CD4-positive, alpha-beta memory T cell (primary cell): ENCODE results near the gene TALDO1. TPM values are rescaled to one million over a fixed set of nuclear protein-coding genes. Genes with fewer than 3 reads are reported as not detected.
A peak's percentile ranks its signal among the peaks of the same experiment; 100 is the strongest.

ENCODE experiments used
- CTCF ChIA-PET: fragments of 350-600 bp; sonication (Branson Sonifier 250); formaldehyde crosslinking; loops from one replicate; lab custom pipeline; 2021; ENCODE audit warnings: inconsistent platforms; ENCODE audit not compliant: partially characterized antibody; lab: Charles Lee
- POLR2A ChIA-PET: fragments of 350-600 bp; sonication (Branson Sonifier 250); formaldehyde crosslinking; loops from one replicate; lab custom pipeline; 2021; ENCODE audit not compliant: partially characterized antibody; lab: Charles Lee
- DNase-seq, 5 donors: peaks; one replicate each; pipeline versions ENCODE4 v3.0.0 to v3.0.0-alpha.2; 2020 to 2022; ENCODE audit warnings: mixed read lengths in 1 of 5
- H3K27ac ChIP-seq: one replicate; pipeline ENCODE4 v1.7.0; 2013; ENCODE audit warnings: low read depth, low read length
- H3K27me3 ChIP-seq: 2 replicates; pipeline ENCODE4 v1.7.0; 2013; ENCODE audit warnings: mild to moderate bottlenecking, low read length, moderate library complexity; ENCODE audit not compliant: insufficient read depth
- H3K36me3 ChIP-seq: 2 replicates; pipeline ENCODE4 v1.7.0; 2013; ENCODE audit warnings: mild to moderate bottlenecking, low read length, moderate library complexity; ENCODE audit not compliant: insufficient read depth
- H3K4me1 ChIP-seq: 2 replicates; pipeline ENCODE4 v1.7.0; 2013; ENCODE audit warnings: mild to moderate bottlenecking, low read length, moderate library complexity; ENCODE audit not compliant: insufficient read depth
- H3K4me3 ChIP-seq, 2 donors: one replicate each; pipeline ENCODE4 v1.7.0; 2013; ENCODE audit warnings: low read length in 2 of 2, mild to moderate bottlenecking in 1 of 2
- H3K9me3 ChIP-seq, 2 donors: one replicate each; pipeline ENCODE4 v1.7.0; 2013; ENCODE audit warnings: low read length in 2 of 2, control low read depth in 1 of 2; ENCODE audit not compliant: control insufficient read depth in 1 of 2
- H3K27ac Mint-ChIP-seq, 7 donors: one replicate each; pipeline ENCODE4 v1.8.0; 2020 to 2021; ENCODE audit warnings: mixed read lengths in 7 of 7, mild to moderate bottlenecking in 6 of 7, inconsistent platforms in 3 of 7, moderate library complexity in 3 of 7
- H3K27me3 Mint-ChIP-seq, 2 donors: one replicate each; pipeline ENCODE4 v1.8.0; 2020 to 2021; ENCODE audit warnings: mixed read lengths in 2 of 2
- H3K36me3 Mint-ChIP-seq, 2 donors: one replicate each; pipeline ENCODE4 v1.8.0; 2020 to 2021; ENCODE audit warnings: mixed read lengths in 2 of 2, inconsistent platforms in 1 of 2, mild to moderate bottlenecking in 1 of 2
- H3K4me1 Mint-ChIP-seq, 4 donors: one replicate each; pipeline ENCODE4 v1.8.0; 2020 to 2021; ENCODE audit warnings: mixed read lengths in 4 of 4, mild to moderate bottlenecking in 1 of 4
- H3K4me3 Mint-ChIP-seq, 8 donors: one replicate each; pipeline ENCODE4 v1.8.0; 2020 to 2021; ENCODE audit warnings: mixed read lengths in 8 of 8, mild to moderate bottlenecking in 7 of 8, moderate library complexity in 6 of 8, inconsistent platforms in 3 of 8
- H3K9me3 Mint-ChIP-seq, 8 donors: one replicate each; pipeline ENCODE4 v1.8.0; 2020 to 2021; ENCODE audit warnings: mixed read lengths in 8 of 8, mild to moderate bottlenecking in 5 of 8, inconsistent platforms in 3 of 8, moderate library complexity in 1 of 8
- intact Hi-C: fragments of 100-400 bp; cut with micrococcal nuclease; formaldehyde crosslinking; loops from one replicate; pipeline ENCODE4 v1.15.1; 2023
- polyA plus RNA-seq, 2 donors: library from polyadenylated mRNA; unstranded; fragments of 300-500 nt; fragmentation: Illumina TruSeq; gene quantifications; one replicate each; pipeline ENCODE4 v1.2.3, GENCODE V29; 2021
- total RNA-seq, 2 experiments: library from RNA; stranded (reverse); gene quantifications; one replicate each; pipeline ENCODE4 v1.2.3, GENCODE V29; 2021

Gene TALDO1
- total and polyA plus RNA-seq, 4 experiments from 2014 or later, result 80.4 to 244 (median 132) TPM

GRCh38 chr11:801097-801780, 54.0 kb downstream of the TALDO1 start:
- H3K27ac Mint-ChIP-seq, result no peak overlapping the region
- no peaks in the 10 kb centered on the region for H3K27me3 Mint-ChIP-seq
- Histone ChIP-seq H3K27ac (no peak overlapping the region), H3K4me1 (peaks cover 34% of the 10 kb centered on the region), H3K36me3 (no peaks in the 10 kb centered on the region), H3K9me3 (no peaks in the 10 kb centered on the region), H3K4me3 (no peak overlapping the region), H3K27me3 (no peaks in the 10 kb centered on the region)
- intact Hi-C loops, result no loop called here
- peaks cover 2 to 23% (median 9%) of the 10 kb centered on the region in 4 donors for H3K4me1 Mint-ChIP-seq
- no peak overlapping the region for H3K4me3 Mint-ChIP-seq
- ChIA-PET POLR2A (interaction anchor here (1.3 kb wide), 2 partner anchors 15 to 18 kb away, joined by 3 read pairs; no protein-coding TSS in a partner anchor), CTCF (no interaction called here)
- no peak for DNase-seq
- no peaks in the 10 kb centered on the region for H3K9me3 Mint-ChIP-seq
- peaks cover 0 to 4% of the 10 kb centered on the region in 2 donors for H3K36me3 Mint-ChIP-seq

DNA sequence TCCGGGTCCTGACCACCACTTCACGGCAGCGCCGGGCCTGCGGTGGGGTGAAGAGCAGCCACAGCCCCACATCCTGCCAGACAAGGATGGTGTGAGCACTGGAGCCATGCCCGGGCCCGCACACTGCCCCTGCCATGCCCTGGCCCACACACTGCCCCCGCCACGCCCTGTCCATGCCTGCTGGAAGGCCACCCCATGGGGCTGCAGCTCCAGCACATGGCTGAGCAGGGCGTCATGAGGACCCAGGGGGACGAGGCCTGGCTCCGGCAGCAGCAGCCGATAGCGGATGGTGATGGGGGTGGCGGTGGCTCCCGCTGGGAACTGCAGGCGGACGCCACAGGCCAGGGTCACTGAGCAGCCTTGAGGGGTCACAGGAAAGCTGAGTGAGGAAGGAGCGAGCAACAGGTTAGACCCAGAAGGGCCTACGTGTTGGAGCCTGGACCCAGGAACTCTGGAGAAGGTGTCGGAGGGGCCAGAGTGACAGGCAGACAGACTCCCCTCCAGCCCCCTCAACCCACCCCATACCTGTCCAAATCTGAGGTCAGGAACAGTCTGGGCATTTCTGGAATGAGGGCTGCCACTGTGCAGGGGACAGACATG, 54.9 kb downstream of the TALDO1 start:
- ChIA-PET POLR2A (interaction anchor here (1.3 to 4.9 kb wide), 2 partner anchors 17 kb away, joined by 3 to 48 read pairs; partner anchors contain the start of gene PNPLA2), CTCF (no interaction called here)
- intact Hi-C loops, result no loop called here
- Mint-ChIP-seq H3K4me1 (peaks cover 0 to 16% (median 3%) of the 10 kb centered on the region in 4 donors), H3K27me3 (no peaks in the 10 kb centered on the region), H3K9me3 (no peaks in the 10 kb centered on the region), H3K4me3 (peak overlapping the region in 1 of 8 donors; percentile 25), H3K36me3 (peaks cover 0 to 4% of the 10 kb centered on the region in 2 donors), H3K27ac (no peak overlapping the region)
- no peaks in the 10 kb centered on the region for H3K36me3 ChIP-seq
- H3K4me1 ChIP-seq, result peaks cover 25% of the 10 kb centered on the region
- no peak overlapping the region for H3K27ac ChIP-seq
- H3K27me3 ChIP-seq, result no peaks in the 10 kb centered on the region
- no peaks in the 10 kb centered on the region for H3K9me3 ChIP-seq
- DNase-seq, result no peak
- no peak overlapping the region for H3K4me3 ChIP-seq

DNA sequence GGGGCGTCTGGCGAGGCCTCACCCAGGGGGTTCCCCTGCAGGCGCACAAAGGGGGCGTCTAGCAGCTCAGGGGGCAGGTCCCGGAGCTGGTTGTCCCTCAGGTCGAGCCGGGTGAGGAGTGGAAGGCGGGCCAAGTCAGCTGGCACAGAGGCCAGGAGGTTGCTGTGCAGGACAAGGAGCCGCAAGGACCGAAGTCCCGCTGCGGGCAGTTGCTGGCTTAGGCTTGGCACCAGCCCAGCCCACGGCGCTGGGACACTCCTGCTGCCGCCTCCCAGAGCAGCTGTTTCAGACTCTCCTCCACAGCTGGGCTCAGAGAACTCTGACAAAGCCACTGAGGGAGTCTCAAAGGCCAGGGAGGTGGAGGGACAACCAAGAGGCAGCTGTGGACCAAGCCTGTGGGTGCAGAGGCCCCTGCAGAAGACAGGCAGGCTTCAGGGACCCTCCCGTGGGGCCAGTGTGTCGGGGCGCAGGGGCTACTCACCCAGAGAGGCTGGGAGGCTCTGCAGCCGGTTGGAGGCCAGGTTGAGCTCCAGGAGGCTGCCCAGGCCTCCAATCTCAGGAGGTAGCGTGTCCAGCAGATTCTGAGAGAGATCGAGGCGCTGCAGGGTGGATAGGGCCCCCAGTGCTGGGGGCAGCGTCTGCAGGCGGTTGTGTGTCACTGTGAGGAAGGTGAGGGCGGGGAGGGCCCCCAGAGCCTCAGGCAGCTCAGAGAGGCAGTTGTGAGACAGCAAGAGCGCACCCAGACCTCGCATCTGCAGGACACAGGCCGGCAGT, 55.6 kb downstream of the TALDO1 start:
- ChIA-PET CTCF (no interaction called here), POLR2A (interaction anchor here (1.2 to 4.9 kb wide), 4 partner anchors 9 to 25 kb away, joined by 3 to 48 read pairs (median 4); partner anchors contain the start of genes CEND1 and PNPLA2)
- no peak for DNase-seq
- Histone ChIP-seq H3K27me3 (no peaks in the 10 kb centered on the region), H3K36me3 (no peaks in the 10 kb centered on the region), H3K9me3 (no peaks in the 10 kb centered on the region), H3K4me3 (no peak overlapping the region), H3K27ac (no peak overlapping the region), H3K4me1 (peaks cover 22% of the 10 kb centered on the region)
- intact Hi-C loops, result no loop called here
- Mint-ChIP-seq H3K36me3 (no peaks in the 10 kb centered on the region), H3K4me3 (peak overlapping the region in 1 of 8 donors; percentile 25), H3K9me3 (no peaks in the 10 kb centered on the region), H3K4me1 (peaks cover under 1 to 18% (median 2%) of the 10 kb centered on the region in 4 donors), H3K27ac (no peak overlapping the region), H3K27me3 (no peaks in the 10 kb centered on the region)

- intact Hi-C loops, result no loop called here
- POLR2A ChIA-PET, result interaction anchor here (1.1 to 4.9 kb wide), 6 partner anchors 9 to 47 kb away, joined by 3 to 48 read pairs (median 4); partner anchors contain the start of genes CEND1 and PNPLA2
- no peak overlapping the region for H3K27ac ChIP-seq
- peaks cover 24% of the 10 kb centered on the region for H3K4me1 ChIP-seq
- no peak overlapping the region for H3K4me3 ChIP-seq
- H3K27me3 Mint-ChIP-seq, result no peaks in the 10 kb centered on the region
- H3K9me3 Mint-ChIP-seq, result no peaks in the 10 kb centered on the region
- H3K9me3 ChIP-seq, result no peaks in the 10 kb centered on the region
- no peak overlapping the region for H3K27ac Mint-ChIP-seq
- peaks cover 2 to 22% (median 6%) of the 10 kb centered on the region in 4 donors for H3K4me1 Mint-ChIP-seq
- H3K4me3 Mint-ChIP-seq, result no peak overlapping the region
- no peaks in the 10 kb centered on the region for H3K36me3 ChIP-seq
- H3K36me3 Mint-ChIP-seq, result no peaks in the 10 kb centered on the region
- CTCF ChIA-PET, result no interaction called here
- no peaks in the 10 kb centered on the region for H3K27me3 ChIP-seq
- no peak for DNase-seq
Observed at GRCh38 chr11:803467-803742, 56.1 kb downstream of the TALDO1 start.

DNA sequence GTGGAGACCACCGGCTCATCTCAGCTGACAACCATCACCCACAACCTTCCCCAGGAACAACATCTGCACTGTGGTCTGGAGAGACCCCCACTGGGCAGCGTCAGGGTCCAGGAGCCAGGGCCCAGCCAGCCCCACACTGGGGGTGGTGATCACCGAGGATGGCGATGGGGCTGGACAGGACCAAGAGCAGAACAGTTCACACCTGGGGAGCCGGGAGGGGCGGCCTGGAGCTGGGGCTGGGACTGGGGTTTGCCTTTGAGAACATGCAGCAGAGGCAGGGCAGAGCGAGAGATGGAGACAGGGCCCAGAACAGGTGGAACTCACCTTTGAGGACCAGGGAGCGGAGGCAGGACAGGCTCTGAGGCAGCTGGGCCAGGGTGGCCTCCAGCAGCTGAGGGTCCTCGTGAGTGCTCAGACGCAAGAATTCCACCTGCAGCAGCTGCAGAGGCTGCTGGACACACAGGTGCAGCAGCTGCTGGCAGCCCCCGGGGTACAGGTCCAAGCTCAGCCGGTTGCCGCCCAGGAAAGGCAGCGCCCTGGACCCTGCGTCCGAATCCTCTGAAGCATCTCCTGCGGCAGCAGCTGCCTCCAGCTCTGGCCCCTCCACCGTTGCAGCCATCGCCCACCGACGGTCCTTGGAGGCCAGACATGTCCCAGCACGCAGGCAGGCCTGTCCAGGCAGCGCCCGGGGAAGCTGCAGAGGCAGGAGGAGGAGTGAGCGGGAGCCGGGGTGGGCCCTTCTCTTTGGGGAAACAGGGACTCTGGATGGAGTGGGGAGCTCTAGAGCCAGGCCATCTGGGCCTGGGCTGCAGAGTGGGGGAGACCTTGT, 56.7 kb downstream of the TALDO1 start:
- CTCF ChIA-PET, result no interaction called here
- no peaks in the 10 kb centered on the region for H3K27me3 Mint-ChIP-seq
- H3K4me1 ChIP-seq, result peaks cover 26% of the 10 kb centered on the region

GRCh38 chr11:804599-804964, 57.3 kb downstream of the TALDO1 start:
- H3K27me3 ChIP-seq, result no peaks in the 10 kb centered on the region
- H3K27ac ChIP-seq, result peak overlapping the region; percentile 73
- H3K4me3 Mint-ChIP-seq, result peak overlapping the region; percentile 75 to 85 (median 78)
- intact Hi-C loops, result no loop called here
- H3K9me3 ChIP-seq, result no peaks in the 10 kb centered on the region
- CTCF ChIA-PET, result no interaction called here
- H3K36me3 ChIP-seq, result no peaks in the 10 kb centered on the region
- no peak for DNase-seq
- H3K27ac Mint-ChIP-seq, result peak overlapping the region; percentile 36 to 86 (median 70)
- no peaks in the 10 kb centered on the region for H3K9me3 Mint-ChIP-seq
- POLR2A ChIA-PET, result interaction anchor here (1.0 to 4.9 kb wide), 14 partner anchors 8 to 298 kb away, joined by 3 to 48 read pairs (median 4); partner anchors contain the start of genes PNPLA2, RNH1, SLC25A22 and TALDO1
- H3K36me3 Mint-ChIP-seq, result peaks cover 0 to 2% of the 10 kb centered on the region in 2 donors
- H3K4me3 ChIP-seq, result peak overlapping the region; percentile 61 to 66
- H3K4me1 ChIP-seq, result peaks cover 27% of the 10 kb centered on the region
- peaks cover 2 to 31% (median 14%) of the 10 kb centered on the region in 4 donors for H3K4me1 Mint-ChIP-seq
- H3K27me3 Mint-ChIP-seq, result no peaks in the 10 kb centered on the region

More for the DNA sequence above, 56.7 kb downstream of the TALDO1 start:
- Mint-ChIP-seq H3K4me1 (peaks cover 2 to 28% (median 11%) of the 10 kb centered on the region in 4 donors), H3K9me3 (no peaks in the 10 kb centered on the region), H3K4me3 (peak overlapping the region; percentile 75 to 85 (median 78)), H3K36me3 (no peaks in the 10 kb centered on the region), H3K27ac (peak overlapping the region in 4 of 7 donors; percentile 36 to 83 (median 66))
- H3K27me3 ChIP-seq, result no peaks in the 10 kb centered on the region
- intact Hi-C loops, result no loop called here
- no peaks in the 10 kb centered on the region for H3K9me3 ChIP-seq
- H3K4me3 ChIP-seq, result peak overlapping the region; percentile 61 to 66
- no peak for DNase-seq
- H3K27ac ChIP-seq, result peak overlapping the region; percentile 73
- H3K36me3 ChIP-seq, result no peaks in the 10 kb centered on the region
- POLR2A ChIA-PET, result interaction anchor here (1.0 to 4.9 kb wide), 15 partner anchors 7 to 297 kb away, joined by 3 to 48 read pairs (median 4); partner anchors contain the start of genes CEND1, PNPLA2, RNH1 and SLC25A22
